ENCODE data around the gene PLXNA4.

- TF ChIP-seq POLR2A (IDR thresholded peaks at IDR 0.05; ENCODE audit: low read depth, low read length) (no peak), POLR2AphosphoS5 (IDR thresholded peaks at IDR 0.05; ENCODE audit: low read depth, low read length) (no peak), TAF1 (IDR thresholded peaks at IDR 0.05; ENCODE audit: low read depth, low read length) (no peak), PAX5 (IDR thresholded peaks at IDR 0.05; ENCODE audit: insufficient read depth, low read length, severe bottlenecking) (no peak), SPI1 (IDR thresholded peaks at IDR 0.05; ENCODE audit: low read depth, low read length) (no peak), POU2F2 (IDR thresholded peaks at IDR 0.05; ENCODE audit: low read depth, low read length) (no peak)
Observed at GRCh38 chr7:132489776-132490237, 86.5 kb downstream of the PLXNA4 start.
